ENCODE data around the gene MSANTD1.

The MSANTD1 gene

GRCh38 chr4:3254302-3255131 lies 5.6 kb downstream of the MSANTD1 start:
- Histone ChIP-seq H3K27me3 (replicated peaks; ENCODE audit: control insufficient read depth, insufficient read depth, low read length, poor library complexity, severe bottlenecking) (no peaks in the 10 kb centered on the region), H3K4me3 (ENCODE audit: insufficient read depth, low read depth, low read length, poor library complexity, severe bottlenecking) (no peak overlapping the region), H3K27ac (ENCODE audit: insufficient read depth, low read length, poor library complexity, severe bottlenecking) (no peak overlapping the region), H3K9me3 (ENCODE audit: control insufficient read depth, low read length) (no peaks in the 10 kb centered on the region), H3K36me3 (ENCODE audit: control insufficient read depth, insufficient read depth, low read length) (peaks cover 3% of the 10 kb centered on the region), H3K4me1 (ENCODE audit: control insufficient read depth, insufficient read depth, low read length, poor library complexity, severe bottlenecking) (no peaks in the 10 kb centered on the region)
- no peak for DNase-seq

- no peaks in the 10 kb centered on the region for H3K27me3 ChIP-seq (replicated peaks; ENCODE audit: control insufficient read depth, insufficient read depth, low read length, poor library complexity, severe bottlenecking)
- H3K27ac ChIP-seq (ENCODE audit: insufficient read depth, low read length, poor library complexity, severe bottlenecking), result no peak overlapping the region
- H3K4me1 ChIP-seq (ENCODE audit: control insufficient read depth, insufficient read depth, low read length, poor library complexity, severe bottlenecking), result no peaks in the 10 kb centered on the region
Observed at GRCh38 chr4:3255611-3256186, 6.7 kb downstream of the MSANTD1 start.

GRCh38 chr4:3256230-3257102 lies 7.5 kb downstream of the MSANTD1 start:
- DNase-seq, result no peak
- H3K9me3 ChIP-seq (ENCODE audit: control insufficient read depth, low read length), result no peaks in the 10 kb centered on the region
- no peaks in the 10 kb centered on the region for H3K4me1 ChIP-seq (ENCODE audit: control insufficient read depth, insufficient read depth, low read length, poor library complexity, severe bottlenecking)
- H3K4me3 ChIP-seq (ENCODE audit: insufficient read depth, low read depth, low read length, poor library complexity, severe bottlenecking), result no peak overlapping the region
- H3K36me3 ChIP-seq (ENCODE audit: control insufficient read depth, insufficient read depth, low read length), result peaks cover 3% of the 10 kb centered on the region
- no peak overlapping the region for H3K27ac ChIP-seq (ENCODE audit: insufficient read depth, low read length, poor library complexity, severe bottlenecking)
- H3K27me3 ChIP-seq (replicated peaks; ENCODE audit: control insufficient read depth, insufficient read depth, low read length, poor library complexity, severe bottlenecking), result no peaks in the 10 kb centered on the region

More at GRCh38 chr4:3255611-3256186, 6.7 kb downstream of the MSANTD1 start:
- no peak for DNase-seq
- H3K4me3 ChIP-seq (ENCODE audit: insufficient read depth, low read depth, low read length, poor library complexity, severe bottlenecking), result no peak overlapping the region
- no peaks in the 10 kb centered on the region for H3K9me3 ChIP-seq (ENCODE audit: control insufficient read depth, low read length)
- H3K36me3 ChIP-seq (ENCODE audit: control insufficient read depth, insufficient read depth, low read length), result peaks cover 3% of the 10 kb centered on the region

- DNase-seq, result no peak
- Histone ChIP-seq H3K4me1 (ENCODE audit: control insufficient read depth, insufficient read depth, low read length, poor library complexity, severe bottlenecking) (no peaks in the 10 kb centered on the region), H3K27me3 (replicated peaks; ENCODE audit: control insufficient read depth, insufficient read depth, low read length, poor library complexity, severe bottlenecking) (no peaks in the 10 kb centered on the region), H3K27ac (ENCODE audit: insufficient read depth, low read length, poor library complexity, severe bottlenecking) (no peak overlapping the region), H3K9me3 (ENCODE audit: control insufficient read depth, low read length) (no peaks in the 10 kb centered on the region), H3K4me3 (ENCODE audit: insufficient read depth, low read depth, low read length, poor library complexity, severe bottlenecking) (no peak overlapping the region), H3K36me3 (ENCODE audit: control insufficient read depth, insufficient read depth, low read length) (peaks cover 3% of the 10 kb centered on the region)
Observed at GRCh38 chr4:3257103-3257555, 8.2 kb downstream of the MSANTD1 start.

- no peaks in the 10 kb centered on the region for H3K4me1 ChIP-seq (ENCODE audit: control insufficient read depth, insufficient read depth, low read length, poor library complexity, severe bottlenecking)
- H3K27me3 ChIP-seq (replicated peaks; ENCODE audit: control insufficient read depth, insufficient read depth, low read length, poor library complexity, severe bottlenecking), result no peaks in the 10 kb centered on the region
- peaks cover 3% of the 10 kb centered on the region for H3K36me3 ChIP-seq (ENCODE audit: control insufficient read depth, insufficient read depth, low read length)
- no peak overlapping the region for H3K27ac ChIP-seq (ENCODE audit: insufficient read depth, low read length, poor library complexity, severe bottlenecking)
- DNase-seq, result no peak
- no peaks in the 10 kb centered on the region for H3K9me3 ChIP-seq (ENCODE audit: control insufficient read depth, low read length)
- no peak overlapping the region for H3K4me3 ChIP-seq (ENCODE audit: insufficient read depth, low read depth, low read length, poor library complexity, severe bottlenecking)
Observed at GRCh38 chr4:3257556-3258482, 8.9 kb downstream of the MSANTD1 start.

- no peak for DNase-seq
- no peaks in the 10 kb centered on the region for H3K27me3 ChIP-seq (replicated peaks; ENCODE audit: control insufficient read depth, insufficient read depth, low read length, poor library complexity, severe bottlenecking)
Observed at GRCh38 chr4:3261411-3262207, 12.7 kb downstream of the MSANTD1 start.

GRCh38 chr4:3262208-3263052 lies 13.5 kb downstream of the MSANTD1 start:
- H3K4me3 ChIP-seq (ENCODE audit: insufficient read depth, low read depth, low read length, poor library complexity, severe bottlenecking), result no peak overlapping the region
- no peak for DNase-seq
- H3K36me3 ChIP-seq (ENCODE audit: control insufficient read depth, insufficient read depth, low read length), result no peaks in the 10 kb centered on the region
- H3K4me1 ChIP-seq (ENCODE audit: control insufficient read depth, insufficient read depth, low read length, poor library complexity, severe bottlenecking), result no peaks in the 10 kb centered on the region
- H3K27me3 ChIP-seq (replicated peaks; ENCODE audit: control insufficient read depth, insufficient read depth, low read length, poor library complexity, severe bottlenecking), result no peaks in the 10 kb centered on the region
- no peaks in the 10 kb centered on the region for H3K9me3 ChIP-seq (ENCODE audit: control insufficient read depth, low read length)
- H3K27ac ChIP-seq (ENCODE audit: insufficient read depth, low read length, poor library complexity, severe bottlenecking), result no peak overlapping the region

More at GRCh38 chr4:3261411-3262207, 12.7 kb downstream of the MSANTD1 start:
- no peak overlapping the region for H3K4me3 ChIP-seq (ENCODE audit: insufficient read depth, low read depth, low read length, poor library complexity, severe bottlenecking)
- H3K4me1 ChIP-seq (ENCODE audit: control insufficient read depth, insufficient read depth, low read length, poor library complexity, severe bottlenecking), result no peaks in the 10 kb centered on the region
- no peaks in the 10 kb centered on the region for H3K36me3 ChIP-seq (ENCODE audit: control insufficient read depth, insufficient read depth, low read length)
- no peak overlapping the region for H3K27ac ChIP-seq (ENCODE audit: insufficient read depth, low read length, poor library complexity, severe bottlenecking)
- H3K9me3 ChIP-seq (ENCODE audit: control insufficient read depth, low read length), result no peaks in the 10 kb centered on the region

- Histone ChIP-seq H3K4me1 (ENCODE audit: control insufficient read depth, insufficient read depth, low read length, poor library complexity, severe bottlenecking) (no peaks in the 10 kb centered on the region), H3K27ac (ENCODE audit: insufficient read depth, low read length, poor library complexity, severe bottlenecking) (no peak overlapping the region), H3K4me3 (ENCODE audit: insufficient read depth, low read depth, low read length, poor library complexity, severe bottlenecking) (no peak overlapping the region), H3K36me3 (ENCODE audit: control insufficient read depth, insufficient read depth, low read length) (no peaks in the 10 kb centered on the region), H3K27me3 (replicated peaks; ENCODE audit: control insufficient read depth, insufficient read depth, low read length, poor library complexity, severe bottlenecking) (no peaks in the 10 kb centered on the region), H3K9me3 (ENCODE audit: control insufficient read depth, low read length) (no peaks in the 10 kb centered on the region)
- DNase-seq, result no peak
Observed at GRCh38 chr4:3263053-3263875, 14.3 kb downstream of the MSANTD1 start.

Measured in effector memory CD4-positive, alpha-beta T cell (primary cell).